Skeletal muscle satellite cell (primary cell): ENCODE measurements around the gene KNDC1.

Experiments
- H3K27me3 ChIP-seq: 2 replicates; pipeline ENCODE4 v1.7.0; 2013; ENCODE audit warnings: low read length; ENCODE audit not compliant: control insufficient read depth, insufficient read depth
- H3K36me3 ChIP-seq: 2 replicates; pipeline ENCODE4 v1.7.0; 2013; ENCODE audit warnings: mild to moderate bottlenecking, control low read depth, low read length; ENCODE audit not compliant: insufficient read depth
- H3K4me1 ChIP-seq: 2 replicates; pipeline ENCODE4 v1.7.0; 2013; ENCODE audit warnings: low read length; ENCODE audit not compliant: control insufficient read depth, insufficient read depth
- H3K4me2 ChIP-seq: 2 replicates; pipeline ENCODE4 v1.7.0; 2013; ENCODE audit warnings: mild to moderate bottlenecking, low read length
- H3K4me3 ChIP-seq: 2 replicates; pipeline ENCODE4 v1.7.0; 2013; ENCODE audit warnings: low read length
- H3K9ac ChIP-seq: 2 replicates; pipeline ENCODE4 v1.7.0; 2013; ENCODE audit warnings: mild to moderate bottlenecking, low read depth, low read length, moderate library complexity
- H3K9me3 ChIP-seq: replicated peaks from 2 replicates; pipeline ENCODE4 v1.7.0; 2013; ENCODE audit warnings: mild to moderate bottlenecking, control low read depth, low read length

The KNDC1 gene

GRCh38 chr10:133203652-133204195 is 43.7 kb downstream of the KNDC1 start:
- H3K4me2 ChIP-seq = no peak overlapping the region
- H3K9me3 ChIP-seq = peaks cover 1% of the 10 kb centered on the region
- H3K27me3 ChIP-seq = no peaks in the 10 kb centered on the region
- no peaks in the 10 kb centered on the region for H3K36me3 ChIP-seq
- no peak overlapping the region for H3K4me3 ChIP-seq
- H3K4me1 ChIP-seq = no peaks in the 10 kb centered on the region
- no peak overlapping the region for H3K9ac ChIP-seq

- H3K27me3 ChIP-seq = no peaks in the 10 kb centered on the region
- H3K9ac ChIP-seq = no peak overlapping the region
- H3K36me3 ChIP-seq = no peaks in the 10 kb centered on the region
- no peak overlapping the region for H3K4me3 ChIP-seq
- peaks cover 4% of the 10 kb centered on the region for H3K9me3 ChIP-seq
- no peaks in the 10 kb centered on the region for H3K4me1 ChIP-seq
- no peak overlapping the region for H3K4me2 ChIP-seq
Measured at GRCh38 chr10:133204226-133205015, 44.4 kb downstream of the KNDC1 start.

- H3K4me2 ChIP-seq = no peak overlapping the region
- peaks cover 4% of the 10 kb centered on the region for H3K9me3 ChIP-seq
- no peaks in the 10 kb centered on the region for H3K36me3 ChIP-seq
- H3K4me1 ChIP-seq = no peaks in the 10 kb centered on the region
- H3K4me3 ChIP-seq = no peak overlapping the region
- no peaks in the 10 kb centered on the region for H3K27me3 ChIP-seq
- H3K9ac ChIP-seq = no peak overlapping the region
Measured at GRCh38 chr10:133205146-133205545, 45.1 kb downstream of the KNDC1 start.

- Histone ChIP-seq H3K9me3 (peaks cover 4% of the 10 kb centered on the region), H3K36me3 (no peaks in the 10 kb centered on the region), H3K9ac (no peak overlapping the region), H3K27me3 (no peaks in the 10 kb centered on the region), H3K4me2 (no peak overlapping the region), H3K4me1 (no peaks in the 10 kb centered on the region), H3K4me3 (no peak overlapping the region)
Measured at GRCh38 chr10:133206356-133207040, 46.5 kb downstream of the KNDC1 start.

GRCh38 chr10:133207041-133207600 is 47.1 kb downstream of the KNDC1 start:
- Histone ChIP-seq H3K9me3 (peaks cover 4% of the 10 kb centered on the region), H3K4me1 (no peaks in the 10 kb centered on the region), H3K27me3 (no peaks in the 10 kb centered on the region), H3K36me3 (no peaks in the 10 kb centered on the region), H3K4me3 (no peak overlapping the region), H3K4me2 (no peak overlapping the region), H3K9ac (no peak overlapping the region)

- Histone ChIP-seq H3K27me3 (no peaks in the 10 kb centered on the region), H3K36me3 (no peaks in the 10 kb centered on the region), H3K4me3 (no peak overlapping the region), H3K9me3 (peaks cover 4% of the 10 kb centered on the region), H3K4me1 (no peaks in the 10 kb centered on the region), H3K9ac (no peak overlapping the region), H3K4me2 (no peak overlapping the region)
Measured at GRCh38 chr10:133207627-133208026, 47.6 kb downstream of the KNDC1 start.

GRCh38 chr10:133208466-133208865 is 48.4 kb downstream of the KNDC1 start:
- Histone ChIP-seq H3K4me1 (no peaks in the 10 kb centered on the region), H3K27me3 (no peaks in the 10 kb centered on the region), H3K9me3 (peaks cover 4% of the 10 kb centered on the region), H3K4me2 (no peak overlapping the region), H3K36me3 (no peaks in the 10 kb centered on the region), H3K9ac (no peak overlapping the region), H3K4me3 (no peak overlapping the region)

GRCh38 chr10:133209117-133209516 is 49.1 kb downstream of the KNDC1 start:
- Histone ChIP-seq H3K9ac (no peak overlapping the region), H3K36me3 (no peaks in the 10 kb centered on the region), H3K9me3 (peaks cover 4% of the 10 kb centered on the region), H3K27me3 (no peaks in the 10 kb centered on the region), H3K4me2 (no peak overlapping the region), H3K4me1 (no peaks in the 10 kb centered on the region), H3K4me3 (no peak overlapping the region)

- Histone ChIP-seq H3K4me2 (no peak overlapping the region), H3K9me3 (peaks cover 4% of the 10 kb centered on the region), H3K4me1 (no peaks in the 10 kb centered on the region), H3K27me3 (no peaks in the 10 kb centered on the region), H3K36me3 (no peaks in the 10 kb centered on the region), H3K9ac (no peak overlapping the region), H3K4me3 (no peak overlapping the region)
Measured at GRCh38 chr10:133209641-133210040, 49.6 kb downstream of the KNDC1 start.

- peaks cover 4% of the 10 kb centered on the region for H3K9me3 ChIP-seq
- no peaks in the 10 kb centered on the region for H3K27me3 ChIP-seq
- no peak overlapping the region for H3K4me3 ChIP-seq
- H3K36me3 ChIP-seq = no peaks in the 10 kb centered on the region
- H3K4me1 ChIP-seq = no peaks in the 10 kb centered on the region
- no peak overlapping the region for H3K4me2 ChIP-seq
- no peak overlapping the region for H3K9ac ChIP-seq
Measured at GRCh38 chr10:133210398-133211140, 50.5 kb downstream of the KNDC1 start.
